ENCODE measurements around the gene SFRP2. TPM values are rescaled to one million over a fixed set of nuclear protein-coding genes. Genes with fewer than 3 reads are reported as not detected.

The SFRP2 gene
- polyA plus RNA-seq, 1 experiment, result not detected

- Histone ChIP-seq H3K4me3 (ENCODE audit: low read depth, low read length) (no peak overlapping the region), H3K27ac (ENCODE audit: low read depth, low read length) (no peak overlapping the region), H3K9me3 (ENCODE audit: control insufficient read depth, insufficient read depth, low read length) (no peaks in the 10 kb centered on the region), H3K27me3 (ENCODE audit: control insufficient read depth, insufficient read depth, low read length) (no peaks in the 10 kb centered on the region)
- TF ChIP-seq CTCF (IDR thresholded peaks at IDR 0.05; ENCODE audit: low read depth, low read length), result no peak
- no peak for DNase-seq (ENCODE audit: low read depth, low spot score)
- POLR2A ChIA-PET, result no interaction called here
- CTCF ChIA-PET, result no interaction called here
Measured at GRCh38 chr4:153831245-153831644, 42.4 kb upstream of the SFRP2 start.

GRCh38 chr4:153825691-153826090 lies 36.8 kb upstream of the SFRP2 start:
- DNase-seq (ENCODE audit: low read depth, low spot score), result no peak
- ChIA-PET CTCF (no interaction called here), POLR2A (no interaction called here)
- H3K27me3 ChIP-seq (ENCODE audit: control insufficient read depth, insufficient read depth, low read length), result no peaks in the 10 kb centered on the region
- no peak for TF ChIP-seq CTCF (IDR thresholded peaks at IDR 0.05; ENCODE audit: low read depth, low read length)
- no peak overlapping the region for H3K4me3 ChIP-seq (ENCODE audit: low read depth, low read length)
- H3K27ac ChIP-seq (ENCODE audit: low read depth, low read length), result no peak overlapping the region
- H3K9me3 ChIP-seq (ENCODE audit: control insufficient read depth, insufficient read depth, low read length), result no peaks in the 10 kb centered on the region

- Histone ChIP-seq H3K9me3 (ENCODE audit: control insufficient read depth, insufficient read depth, low read length) (no peaks in the 10 kb centered on the region), H3K27me3 (ENCODE audit: control insufficient read depth, insufficient read depth, low read length) (no peaks in the 10 kb centered on the region), H3K27ac (ENCODE audit: low read depth, low read length) (no peak overlapping the region), H3K4me3 (ENCODE audit: low read depth, low read length) (no peak overlapping the region)
- no peak for TF ChIP-seq CTCF (IDR thresholded peaks at IDR 0.05; ENCODE audit: low read depth, low read length)
- POLR2A ChIA-PET, result no interaction called here
- DNase-seq (ENCODE audit: low read depth, low spot score), result no peak
- CTCF ChIA-PET, result no interaction called here
Measured at GRCh38 chr4:153825126-153825525, 36.2 kb upstream of the SFRP2 start.

GRCh38 chr4:153824501-153824900 lies 35.6 kb upstream of the SFRP2 start:
- POLR2A ChIA-PET, result no interaction called here
- CTCF ChIA-PET, result no interaction called here

GRCh38 chr4:153823483-153823882 lies 34.6 kb upstream of the SFRP2 start:
- Histone ChIP-seq H3K4me3 (ENCODE audit: low read depth, low read length) (no peak overlapping the region), H3K27ac (ENCODE audit: low read depth, low read length) (no peak overlapping the region), H3K27me3 (ENCODE audit: control insufficient read depth, insufficient read depth, low read length) (no peaks in the 10 kb centered on the region), H3K9me3 (ENCODE audit: control insufficient read depth, insufficient read depth, low read length) (no peaks in the 10 kb centered on the region)
- TF ChIP-seq CTCF (IDR thresholded peaks at IDR 0.05; ENCODE audit: low read depth, low read length), result no peak
- ChIA-PET POLR2A (no interaction called here), CTCF (no interaction called here)
- no peak for DNase-seq (ENCODE audit: low read depth, low spot score)

More at GRCh38 chr4:153824501-153824900, 35.6 kb upstream of the SFRP2 start:
- no peaks in the 10 kb centered on the region for H3K9me3 ChIP-seq (ENCODE audit: control insufficient read depth, insufficient read depth, low read length)
- no peak for TF ChIP-seq CTCF (IDR thresholded peaks at IDR 0.05; ENCODE audit: low read depth, low read length)
- no peak overlapping the region for H3K4me3 ChIP-seq (ENCODE audit: low read depth, low read length)
- H3K27me3 ChIP-seq (ENCODE audit: control insufficient read depth, insufficient read depth, low read length), result no peaks in the 10 kb centered on the region
- no peak overlapping the region for H3K27ac ChIP-seq (ENCODE audit: low read depth, low read length)
- DNase-seq (ENCODE audit: low read depth, low spot score), result no peak

All from AG04450 (cell line).